Measurements from ENCODE around the gene LRRC71. TPM values are rescaled to one million over a fixed set of nuclear protein-coding genes. Genes with fewer than 3 reads are reported as not detected.

LRRC71 gene
- total and polyA plus RNA-seq, 2 of the 8 experiments (the other 6 are each of a cell fraction or from before 2014, with no cell fraction given), result 0.05 TPM; not detected in 1

GRCh38 chr1:156949127-156949526 lies 28.7 kb downstream of the LRRC71 start:
- FAIRE-seq (no peak), DNase-seq (ENCODE audit: low read depth in 1 of 2, low spot score in 2 of 2) (no peak)
- no peak overlapping the region for H3K56ac ChIP-seq (replicated peaks; ENCODE audit: insufficient read length, low read depth, low read length)
- H2BK15ac ChIP-seq (ENCODE audit: low read length), result no peak overlapping the region
- TF ChIP-seq CBX5 (IDR thresholded peaks at IDR 0.05; ENCODE audit: low read depth, low read length) (no peak), JUN (IDR thresholded peaks at IDR 0.05; ENCODE audit: low read depth, low read length) (no peak), TEAD4 (IDR thresholded peaks at IDR 0.05; ENCODE audit: low read depth, low read length) (no peak), RXRA (IDR thresholded peaks at IDR 0.05; ENCODE audit: insufficient read depth, low read depth, low read length) (no peak), E2F6 (IDR thresholded peaks at IDR 0.05) (no peak), CBX8 (IDR thresholded peaks at IDR 0.05; ENCODE audit: borderline replicate concordance, low read depth, low read length) (no peak), TBP (IDR thresholded peaks at IDR 0.05; ENCODE audit: low read depth, low read length) (no peak), CHD1 (IDR thresholded peaks at IDR 0.05; ENCODE audit: low read depth, low read length) (no peak), ATF2 (IDR thresholded peaks at IDR 0.05; ENCODE audit: low read length) (no peak)
- no peak overlapping the region for H2BK12ac ChIP-seq (ENCODE audit: low read depth, low read length)
- H3K23me2 ChIP-seq (ENCODE audit: low read depth, low read length), result no peaks in the 10 kb centered on the region
- no peak overlapping the region for H4K91ac ChIP-seq (replicated peaks; ENCODE audit: insufficient read length, low read length)
- no peak overlapping the region for H3K9ac ChIP-seq (replicated peaks in 1 of 4; ENCODE audit: extremely low read depth in 1 of 4, low read depth in 3 of 4, low read length in 3 of 4)
- H3K9me3 ChIP-seq (ENCODE audit: insufficient read depth in 2 of 2, low read depth in 1 of 2, low read length in 1 of 2), result no peaks in the 10 kb centered on the region
- POLR2A ChIA-PET (ENCODE audit: partially characterized antibody), result interaction anchor here (1.3 to 1.7 kb wide), 2 partner anchors 8 to 25 kb away, joined by 3 read pairs; no protein-coding TSS in a partner anchor
- no peaks in the 10 kb centered on the region for H3K79me2 ChIP-seq (ENCODE audit: control insufficient read depth in 1 of 2, insufficient read depth in 2 of 2, low read length in 2 of 2)
- peaks cover 6 to 8% of the 10 kb centered on the region in 2 experiments for H4K20me1 ChIP-seq (replicated peaks in 1 of 2; ENCODE audit: control insufficient read depth in 1 of 2, insufficient read depth in 2 of 2, low read length in 2 of 2)
- H3K27me3 ChIP-seq (replicated peaks in 1 of 4; ENCODE audit: control insufficient read depth in 3 of 4, extremely low read depth in 1 of 4, insufficient read depth in 3 of 4, low read length in 3 of 4), result no peaks in the 10 kb centered on the region
- no peak overlapping the region for H2AK5ac ChIP-seq (ENCODE audit: low read depth, low read length)
- H3K23ac ChIP-seq (ENCODE audit: insufficient read length), result no peak overlapping the region
- CTCF ChIA-PET (ENCODE audit: partially characterized antibody), result interaction anchor here (0.5 to 5.0 kb wide), 26 partner anchors 8 to 267 kb away, joined by 3 to 31 read pairs (median 4); no protein-coding TSS in a partner anchor
- no peak overlapping the region for H4K8ac ChIP-seq (ENCODE audit: extremely low read depth, insufficient read depth, low read length)
- peaks cover 22 to 67% (median 36%) of the 10 kb centered on the region in 4 experiments for H3K36me3 ChIP-seq (ENCODE audit: control insufficient read depth in 2 of 4, insufficient read depth in 4 of 4, low read length in 3 of 4)
- H3K79me1 ChIP-seq (ENCODE audit: low read depth, low read length), result no peaks in the 10 kb centered on the region; the same call in 1 of the 2 replicates
- no peak overlapping the region for H2BK120ac ChIP-seq (replicated peaks; ENCODE audit: low read depth, low read length)
- 94% methylated on average over 5 of the region's 5 CpGs; no CpG with 5 or more reads in 1 of the 2 experiments for WGBS, 2 experiments (ENCODE audit: extremely low coverage in 1 of 2, insufficient coverage in 1 of 2, insufficient read length in 1 of 2, insufficient replicate concordance in 2 of 2, low coverage in 1 of 2, low lambda C conversion rate in 2 of 2, missing lambda C conversion rate in 1 of 2)
- no peak overlapping the region for H2BK5ac ChIP-seq (ENCODE audit: low read depth, low read length)
- H4K5ac ChIP-seq (ENCODE audit: insufficient read length, low read depth, low read length), result no peak overlapping the region
- H2BK20ac ChIP-seq (ENCODE audit: low read length), result no peak overlapping the region
- H3K27ac ChIP-seq (ENCODE audit: low read depth, low read length), result no peak overlapping the region
- no peak overlapping the region for H3K14ac ChIP-seq (ENCODE audit: insufficient read length)
- H2AFZ ChIP-seq (ENCODE audit: low read length), result no peak overlapping the region
- no peak overlapping the region for H3K4ac ChIP-seq (replicated peaks; ENCODE audit: insufficient read length, low read depth, low read length)
- no peak overlapping the region for H3K18ac ChIP-seq (ENCODE audit: extremely low read depth, low read length)
- no peak overlapping the region for H3K4me2 ChIP-seq (ENCODE audit: insufficient read depth in 1 of 2, low read depth in 2 of 2, low read length in 2 of 2)
- no peaks in the 10 kb centered on the region for H3K4me1 ChIP-seq (replicated peaks in 1 of 4; ENCODE audit: control insufficient read depth in 3 of 4, insufficient read depth in 4 of 4, low read length in 3 of 4)
- no peak overlapping the region for H3K4me3 ChIP-seq (ENCODE audit: extremely low read depth in 1 of 4, insufficient read depth in 2 of 4, low read depth in 3 of 4, low read length in 4 of 4)
